Suppressor macrophage treated with lipopolysaccharide for 4 hours (primary cell): ENCODE data around the gene CDKN2C.
"Not testable (repeated sequence)": the region's sequence is repeated elsewhere in the genome, so short reads cannot be mapped to it uniquely, and the experiment has no call there.

Source experiments
- DNase-seq: peaks from one replicate; pipeline ENCODE4 v3.0.0-alpha.2; 2020

CDKN2C gene

DNA sequence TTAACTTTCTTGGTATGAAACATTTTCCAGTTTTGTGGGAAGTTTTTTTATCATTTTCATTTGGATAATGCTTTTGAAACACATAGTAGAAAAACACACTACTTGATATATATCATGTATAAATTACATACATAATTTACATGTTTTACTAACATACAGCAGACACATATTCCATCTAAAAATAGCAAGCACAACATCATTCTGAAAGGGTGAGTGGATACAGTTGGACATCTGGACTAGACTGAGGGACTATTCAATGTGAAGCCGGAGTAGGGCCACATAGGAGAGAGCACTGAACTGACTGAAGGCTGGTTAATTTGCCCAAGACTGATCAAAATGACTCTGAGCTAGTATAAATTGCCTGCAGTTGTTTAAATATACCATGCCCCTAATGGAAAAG, 11.7 kb downstream of the CDKN2C start:
- DNase-seq = no peak

DNA sequence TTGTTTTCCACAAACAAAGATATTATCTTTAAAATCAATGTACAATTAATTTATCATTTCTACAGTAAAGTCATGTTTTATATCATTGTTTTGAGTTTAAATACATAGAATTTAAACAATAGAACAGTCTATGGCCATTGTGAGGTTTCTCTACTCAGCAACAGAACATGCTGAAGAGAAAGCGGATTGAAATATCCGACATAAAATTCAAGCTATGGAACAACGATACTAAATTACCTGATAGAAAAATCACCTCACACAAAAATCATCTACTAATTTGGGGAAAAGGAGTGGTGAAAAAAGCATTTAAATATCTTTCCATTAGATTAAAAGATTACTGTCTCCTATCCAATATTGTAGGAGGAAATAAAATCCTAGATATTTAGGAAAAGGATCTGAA, 12.6 kb downstream of the CDKN2C start:
- DNase-seq = no peak

DNA sequence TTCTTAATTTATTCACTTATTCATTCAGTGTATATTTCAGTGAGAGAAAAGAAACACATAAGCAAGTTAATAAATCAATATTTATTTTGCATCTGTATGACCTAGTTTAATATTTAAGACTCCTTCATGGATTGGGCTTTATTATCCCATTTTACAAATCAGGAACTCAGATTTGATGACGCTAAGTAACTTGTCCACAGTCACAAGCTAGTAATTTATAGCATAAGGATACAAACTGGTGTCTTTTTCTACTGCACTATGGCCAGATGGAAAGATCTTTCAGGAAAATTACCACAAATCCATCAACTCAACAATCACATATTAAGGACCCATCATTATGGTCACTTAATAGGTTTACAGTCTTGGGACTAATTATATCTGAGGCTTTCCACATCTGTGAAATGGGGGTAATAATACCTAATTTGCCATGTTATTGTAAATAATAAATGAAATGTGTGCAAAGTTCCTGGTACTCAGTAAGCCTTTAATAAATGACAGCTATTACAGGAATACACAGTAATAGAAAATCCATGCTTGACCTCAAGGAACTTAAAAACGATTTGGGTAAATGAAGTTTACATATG, 13.3 kb downstream of the CDKN2C start:
- no peak for DNase-seq

DNA sequence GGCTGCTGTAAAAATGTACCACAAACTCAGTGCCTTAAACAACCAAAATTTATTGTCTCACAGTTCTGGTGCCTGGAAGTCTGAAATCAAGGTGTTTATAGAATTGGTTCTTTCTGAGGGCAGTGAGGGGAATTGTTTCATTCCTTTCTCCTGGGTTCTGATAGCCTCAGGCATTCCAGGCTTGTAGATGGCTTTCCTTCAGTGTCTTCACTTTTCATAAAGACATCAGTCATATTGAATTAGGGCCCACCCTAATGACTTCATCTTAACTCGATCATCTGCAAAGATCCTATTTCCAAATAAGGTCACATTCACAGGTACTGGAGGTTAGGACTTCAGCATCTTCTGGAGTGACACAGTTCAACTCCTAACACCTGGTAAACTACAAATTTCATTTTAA, 15.0 kb downstream of the CDKN2C start:
- no peak for DNase-seq

DNA sequence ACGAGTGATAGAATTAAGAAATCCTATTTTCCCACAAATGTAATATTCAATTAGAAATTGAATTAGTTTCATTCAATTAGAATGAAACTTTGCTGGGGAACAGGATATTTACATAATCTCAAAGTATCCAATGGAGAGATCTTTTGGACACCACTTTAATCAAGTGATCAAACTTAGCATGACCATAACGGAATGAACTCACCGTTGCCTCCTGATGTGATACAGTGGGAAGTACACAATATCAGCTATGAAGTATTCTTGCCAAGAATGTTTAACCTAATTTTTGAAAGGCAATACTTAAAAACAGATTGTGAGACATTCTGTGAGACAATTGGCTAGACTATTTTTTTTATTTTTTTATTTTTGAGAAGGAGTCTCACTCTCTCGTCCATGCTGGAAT, 16.6 kb downstream of the CDKN2C start:
- no peak for DNase-seq

DNA sequence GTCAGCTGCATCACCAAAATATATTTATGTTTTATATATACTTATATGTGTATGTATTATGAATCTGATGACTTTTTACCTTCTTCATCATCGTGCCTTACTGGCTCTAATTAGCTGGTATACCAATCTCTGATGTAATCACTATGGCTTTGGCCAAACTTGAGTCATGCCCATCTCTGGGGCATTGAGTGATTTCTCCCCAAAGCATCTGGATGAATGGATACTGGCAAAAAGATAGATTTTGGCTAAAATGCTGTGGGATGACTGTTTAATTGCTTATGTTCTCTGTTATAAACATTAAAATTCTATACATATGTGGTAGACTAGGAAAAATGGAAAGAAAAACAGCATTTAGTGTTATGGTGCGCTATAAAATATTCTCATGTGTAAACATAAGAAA, 19.6 kb downstream of the CDKN2C start:
- no peak for DNase-seq

DNA sequence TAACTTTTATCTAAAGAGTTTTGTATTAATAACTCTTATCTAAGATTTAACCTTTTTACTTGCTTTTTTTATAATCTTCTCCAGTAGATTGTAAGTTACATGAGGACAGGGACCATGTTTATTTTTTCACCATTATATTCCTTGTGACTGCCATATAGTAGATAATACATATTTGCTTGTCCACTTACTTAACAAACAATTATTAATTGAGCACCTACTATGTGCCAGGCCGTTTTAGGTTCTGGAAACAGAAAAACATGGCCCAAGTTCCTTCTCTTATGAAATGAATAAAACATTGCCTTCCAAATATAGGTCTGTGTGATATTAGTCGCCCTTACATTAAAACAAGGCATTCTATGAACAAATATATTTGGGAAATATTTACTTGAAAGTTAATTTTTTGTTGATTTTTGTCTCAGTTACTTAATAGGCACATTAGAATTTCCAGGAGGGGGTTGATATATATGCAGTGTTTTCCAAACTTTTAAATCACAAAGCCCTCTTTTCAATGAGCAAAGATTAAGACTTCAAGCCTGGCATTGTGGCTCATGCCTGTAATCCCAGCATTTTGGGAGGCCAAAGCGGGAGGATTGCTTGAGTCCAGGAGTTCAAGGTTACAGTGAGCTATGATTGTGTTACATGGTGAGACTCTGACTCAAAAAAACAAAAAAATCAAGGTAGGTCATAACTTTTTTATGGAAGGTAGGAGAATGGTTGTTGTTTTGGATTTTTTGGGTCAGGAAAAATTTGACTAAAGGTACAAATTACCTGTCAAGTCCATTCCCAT, 22.7 kb downstream of the CDKN2C start:
- DNase-seq = no peak

DNA sequence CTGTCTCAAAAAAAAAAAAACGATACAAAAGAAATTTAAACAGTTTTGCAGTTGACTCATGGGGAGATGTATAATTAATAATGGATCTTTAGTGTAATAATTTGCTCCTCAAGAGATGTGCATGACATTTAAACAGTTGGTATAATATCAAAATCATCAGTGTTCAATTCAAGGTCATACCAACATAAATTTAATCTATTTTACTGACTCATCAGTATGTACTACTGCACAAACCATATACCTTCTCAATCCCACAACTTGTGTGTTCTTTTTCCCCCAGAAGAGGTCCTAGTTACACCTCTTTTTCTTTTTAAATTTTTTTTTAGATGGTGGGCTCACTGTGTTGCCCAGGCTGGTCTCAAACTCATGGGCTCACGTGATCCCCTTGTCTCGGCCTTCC, 23.6 kb downstream of the CDKN2C start:
- no peak for DNase-seq

DNA sequence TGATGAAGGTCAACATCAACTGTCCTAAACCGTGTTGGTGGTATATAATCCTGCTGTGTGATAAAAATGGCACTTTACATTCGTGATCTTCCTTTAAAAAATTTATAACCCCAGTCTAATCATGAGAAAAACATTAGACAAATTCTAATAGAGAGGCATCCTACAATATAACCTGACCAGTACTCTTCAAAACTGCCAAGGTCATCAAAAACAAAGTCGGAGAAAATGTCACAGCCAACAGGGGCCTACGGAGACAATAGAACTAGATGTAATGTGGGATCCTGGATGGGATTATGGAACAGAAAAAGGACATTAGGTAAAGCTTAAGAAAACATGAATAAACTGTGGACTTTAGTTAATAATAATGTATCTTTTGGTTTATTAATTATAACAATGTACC, 25.0 kb downstream of the CDKN2C start:
- no peak for DNase-seq

DNA sequence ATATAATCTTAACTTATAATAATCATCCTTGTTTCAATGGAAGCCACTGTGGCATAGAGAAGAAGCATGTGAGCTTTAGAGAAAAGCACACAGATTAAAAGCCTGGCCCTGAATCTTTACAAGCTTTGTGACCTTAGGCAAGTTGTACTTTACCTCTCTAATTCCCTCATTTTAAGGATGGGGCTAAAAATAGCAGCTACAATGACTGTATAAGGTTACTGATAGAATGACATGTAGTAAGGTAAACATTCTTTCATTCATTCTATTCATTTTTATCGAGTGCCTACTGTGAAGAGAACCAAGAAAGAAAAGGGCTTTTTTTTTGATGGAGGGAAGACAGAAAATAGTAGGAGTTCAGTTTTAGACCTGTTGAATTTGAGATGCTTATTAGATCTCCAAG, 25.6 kb downstream of the CDKN2C start:
- DNase-seq = no peak

DNA sequence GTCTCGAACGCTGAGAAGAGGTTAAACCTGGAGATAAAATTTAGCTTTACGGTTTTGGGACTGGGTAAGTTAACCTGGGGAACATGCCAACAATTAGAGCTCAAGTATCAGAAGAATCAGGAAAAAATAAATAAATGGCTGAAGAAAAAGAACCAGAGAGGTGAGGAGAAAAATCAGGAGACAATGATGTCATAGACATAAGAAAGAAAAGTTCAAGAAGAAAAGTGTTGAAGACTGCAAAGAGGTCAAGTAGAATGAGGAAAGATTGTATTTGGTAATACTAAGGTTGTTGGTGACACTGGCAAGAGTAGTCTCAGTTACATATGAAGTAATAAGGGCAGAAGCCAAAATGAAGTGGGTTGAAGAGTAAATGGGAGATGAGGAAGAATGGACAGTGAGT, 26.0 kb downstream of the CDKN2C start:
- no peak for DNase-seq

DNA sequence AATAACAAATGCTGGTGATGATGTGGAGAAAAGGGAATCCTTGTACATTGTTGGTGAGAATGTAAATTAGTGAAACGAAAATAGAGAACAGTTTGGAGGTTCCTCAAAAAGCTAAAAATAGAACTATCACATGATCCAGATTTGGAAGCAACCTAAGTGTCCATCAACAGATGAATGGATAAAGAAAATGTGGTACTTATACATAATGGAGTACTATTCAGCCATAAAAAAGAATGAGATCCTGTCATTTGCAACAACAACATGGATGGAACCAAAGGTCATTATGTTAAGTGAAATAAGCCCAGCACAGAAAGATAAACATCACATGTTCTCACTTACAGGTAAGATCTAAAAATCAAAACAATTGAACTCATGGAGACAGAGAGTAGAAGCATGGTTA, 29.3 kb downstream of the CDKN2C start:
- DNase-seq = not testable (repeated sequence)

DNA sequence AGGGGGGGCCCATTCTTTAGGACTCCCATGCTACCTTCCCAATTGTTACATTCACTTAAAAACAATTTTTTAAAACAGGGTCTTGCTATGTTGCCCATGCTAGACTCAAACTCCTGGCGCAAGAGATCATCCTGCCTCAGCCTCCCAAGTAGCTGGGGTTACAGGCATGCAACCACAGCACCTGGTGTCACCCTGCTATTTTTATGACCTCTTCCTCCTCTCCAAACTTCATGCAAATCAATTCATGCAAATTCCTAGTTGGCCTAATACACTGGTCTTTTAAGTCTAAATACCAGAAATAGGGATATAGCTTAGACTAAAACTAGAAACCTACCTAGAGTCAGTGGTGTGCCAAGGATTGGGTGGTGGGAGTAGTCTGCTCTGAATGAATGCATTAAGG, 30.1 kb downstream of the CDKN2C start:
- DNase-seq = no peak

DNA sequence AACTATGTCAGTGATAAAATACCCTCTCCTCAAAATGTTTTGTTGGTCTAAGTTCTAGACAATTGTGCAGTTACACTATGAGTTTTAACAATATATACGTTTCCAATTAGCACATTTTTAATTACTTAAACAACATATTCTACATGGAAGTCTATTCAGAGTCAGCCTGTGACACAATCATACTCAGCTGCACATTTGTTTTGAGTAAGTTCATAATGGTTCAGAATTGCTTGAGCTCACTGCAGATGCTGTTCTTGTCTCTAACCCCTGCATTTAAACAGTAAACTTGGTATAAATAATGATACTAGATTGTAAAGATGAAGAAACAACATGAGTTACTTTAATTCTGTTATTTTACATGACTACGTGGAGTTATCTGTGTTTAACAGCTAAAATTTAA, 30.6 kb downstream of the CDKN2C start:
- DNase-seq = no peak

DNA sequence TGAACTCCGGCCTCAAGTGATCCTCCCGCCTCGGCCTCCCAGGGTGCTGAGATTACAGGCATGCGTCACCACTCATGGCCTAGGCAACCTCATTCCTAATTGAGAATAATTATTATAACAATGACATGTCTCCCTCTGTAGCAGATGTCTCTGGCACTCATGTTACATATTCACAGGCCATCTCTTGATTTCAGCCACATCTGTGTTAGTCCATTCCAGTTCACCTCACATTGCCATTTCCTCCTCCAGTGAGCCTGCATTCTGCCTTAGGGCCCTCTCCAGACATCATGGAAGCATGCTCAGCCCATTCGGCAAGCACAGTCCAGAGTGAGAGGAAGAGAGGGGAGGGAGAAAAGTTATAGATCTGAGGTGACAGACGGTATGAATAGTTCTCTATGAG, 32.5 kb downstream of the CDKN2C start:
- no peak for DNase-seq

DNA sequence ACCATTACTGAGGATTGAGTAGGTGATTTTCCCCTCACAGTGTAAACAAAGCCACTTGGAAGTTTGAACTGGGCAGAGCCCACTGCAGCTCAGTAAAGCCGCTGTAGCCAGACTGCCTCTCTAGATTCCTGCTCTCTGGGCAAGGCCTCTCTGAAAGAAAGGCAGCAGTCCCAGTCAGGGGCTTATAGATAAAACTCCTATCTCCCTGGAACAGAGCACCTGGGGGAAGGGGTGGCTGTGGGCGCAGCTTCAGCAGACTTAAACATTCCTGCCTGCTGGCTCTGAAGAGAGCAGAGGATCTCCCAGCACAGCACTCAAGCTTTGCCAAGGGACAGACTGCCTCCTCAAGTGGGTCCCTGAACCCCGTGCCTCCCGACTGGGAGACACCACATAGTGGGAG, 35.5 kb downstream of the CDKN2C start:
- not testable (repeated sequence) for DNase-seq

DNA sequence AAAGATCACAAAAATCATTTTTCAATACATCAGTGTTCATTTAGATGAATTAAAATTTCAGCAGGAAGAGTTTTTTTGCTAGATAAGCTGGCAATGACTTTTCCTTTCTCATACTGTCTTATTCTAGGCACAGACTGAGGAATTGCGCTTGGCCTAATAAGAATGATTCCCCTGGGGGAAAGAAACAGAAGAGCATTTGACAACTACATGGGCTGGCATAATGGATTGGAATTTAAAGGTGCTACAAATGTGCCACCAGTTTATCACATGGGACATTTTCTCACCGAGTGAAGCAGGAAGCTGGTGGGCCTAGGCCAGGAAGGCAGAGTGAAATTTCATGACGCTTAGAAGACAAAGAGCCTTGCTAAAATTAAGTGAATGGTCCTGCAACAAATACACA, 39.3 kb downstream of the CDKN2C start:
- no peak for DNase-seq

DNA sequence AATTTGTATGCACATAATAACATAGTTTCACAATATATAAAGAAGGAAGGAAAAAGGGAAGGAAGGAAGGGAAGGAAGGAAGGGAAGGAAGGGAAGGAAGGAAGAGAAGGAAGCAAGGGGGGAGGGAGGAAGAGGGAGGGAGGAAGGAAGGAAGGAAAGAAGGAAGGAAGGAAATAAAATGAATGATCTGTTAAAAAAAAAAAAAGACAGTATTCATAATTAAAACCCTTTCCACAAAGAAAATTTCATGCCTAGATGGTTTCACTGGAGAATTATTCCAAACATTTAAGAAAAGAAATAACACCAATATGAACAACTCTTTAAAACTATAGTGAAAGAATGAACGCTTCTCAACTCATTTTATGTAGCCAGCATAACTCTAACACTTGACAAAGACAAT, 44.8 kb downstream of the CDKN2C start:
- no peak for DNase-seq

DNA sequence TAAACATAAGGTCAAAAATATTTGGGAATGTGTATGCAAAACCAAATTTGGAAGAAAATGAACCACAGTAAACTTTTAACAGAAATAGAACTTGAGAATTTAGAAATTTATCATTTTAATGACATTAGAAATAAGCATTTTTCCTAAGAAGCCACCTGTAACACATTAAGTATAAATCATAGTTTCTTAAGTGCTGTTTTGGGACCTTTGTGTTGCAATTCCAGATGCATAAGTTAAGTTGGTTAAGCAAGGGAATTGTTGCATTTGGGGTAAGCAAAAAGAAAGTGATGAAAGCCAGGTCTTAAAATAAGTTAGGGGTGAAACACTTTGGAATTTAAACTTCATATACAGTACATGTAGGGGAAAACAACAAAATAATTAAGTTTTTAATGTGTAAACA, 49.8 kb downstream of the CDKN2C start:
- no peak for DNase-seq
